Fibroblast of lung (primary cell): ENCODE data around the gene LLPH. TPM values are rescaled to one million over a fixed set of nuclear protein-coding genes. Genes with fewer than 3 reads are reported as not detected.

Experiments used
- DNase-seq, 2 donors: peaks; one replicate each; pipeline versions ENCODE4 v3.0.0 to v3.0.0-alpha.2; 2010; ENCODE audit warnings: low read depth in 2 of 2
- H2AFZ ChIP-seq: 2 replicates; pipeline ENCODE4 v1.5.1; 2012; ENCODE audit warnings: low read length, control low read depth, inconsistent platforms
- H3K27ac ChIP-seq: 2 replicates; pipeline ENCODE4 v1.5.1; 2011; ENCODE audit warnings: low read length, control low read depth; ENCODE audit not compliant: insufficient read depth
- H3K27me3 ChIP-seq: 2 replicates; pipeline ENCODE4 v1.5.1; 2011; ENCODE audit warnings: mild to moderate bottlenecking, low read length; ENCODE audit not compliant: control insufficient read depth, insufficient read depth
- H3K36me3 ChIP-seq: 2 replicates; pipeline ENCODE4 v1.5.1; 2011; ENCODE audit warnings: low read length; ENCODE audit not compliant: control insufficient read depth, insufficient read depth
- H3K4me1 ChIP-seq: 2 replicates; pipeline ENCODE4 v1.5.1; 2011; ENCODE audit warnings: low read length; ENCODE audit not compliant: control insufficient read depth, insufficient read depth; ENCODE audit errors: extremely low read depth
- H3K4me2 ChIP-seq: 2 replicates; pipeline ENCODE4 v1.5.1; 2011; ENCODE audit warnings: low read length, control low read depth; ENCODE audit not compliant: insufficient read depth; ENCODE audit errors: extremely low read depth
- H3K4me3 ChIP-seq, 4 experiments: fragments of 200-600 bp in 1 of 4; sonication (generic) in 1 of 4; replicated peaks in 1 of 4; 2 replicates each; pipeline ENCODE4 v1.5.1; 2011 to 2016; ENCODE audit warnings: low read length in 4 of 4, low read depth in 3 of 4, mild to moderate bottlenecking in 3 of 4, control low read depth in 2 of 4, inconsistent platforms in 1 of 4, mixed read lengths in 1 of 4; ENCODE audit not compliant: insufficient read depth in 1 of 4; ENCODE audit errors: control extremely low read depth in 1 of 4
- H3K79me2 ChIP-seq: 2 replicates; pipeline ENCODE4 v1.5.1; 2012; ENCODE audit warnings: mild to moderate bottlenecking, low read length, inconsistent platforms; ENCODE audit not compliant: control insufficient read depth, insufficient read depth
- H3K9ac ChIP-seq: 2 replicates; pipeline ENCODE4 v1.5.1; 2011; ENCODE audit warnings: mild to moderate bottlenecking, low read length, control low read depth; ENCODE audit not compliant: insufficient read depth
- H3K9me3 ChIP-seq: 2 replicates; pipeline ENCODE4 v1.5.1; 2012; ENCODE audit warnings: low read depth, low read length; ENCODE audit not compliant: control insufficient read depth, insufficient read depth
- H4K20me1 ChIP-seq: 2 replicates; pipeline ENCODE4 v1.5.1; 2011; ENCODE audit warnings: low read length; ENCODE audit not compliant: control insufficient read depth, insufficient read depth; ENCODE audit errors: extremely low read depth
- CTCF ChIP-seq, 2 donors: IDR thresholded peaks in 1 of 2; conservative IDR thresholded peaks in 1 of 2; 1 replicate in 1 of 2; 2 replicates in 1 of 2; pipeline ENCODE4 v1.5.1; 2011 to 2012; ENCODE audit warnings: low read length in 2 of 2, control low read depth in 1 of 2, inconsistent platforms in 1 of 2, low read depth in 1 of 2, mild to moderate bottlenecking in 1 of 2
- EZH2 ChIP-seq: IDR thresholded peaks from 2 replicates; pipeline ENCODE4 v1.5.1; 2012; ENCODE audit warnings: low read length, control low read depth, mild to moderate bottlenecking; ENCODE audit errors: missing control alignments
- polyA plus RNA-seq, 2 donors: library from polyadenylated mRNA; depleted of rRNA in 1 of 2; stranded (reverse) in 1 of 2; unstranded in 1 of 2; fragments of >200 nt; gene quantifications; 2 replicates each; pipeline ENCODE4 v1.2.1, GENCODE V29; 2011 to 2012; ENCODE audit warnings: missing spikeins in 1 of 2
- total RNA-seq: library from RNA; depleted of rRNA; stranded (reverse); fragments of >200 nt; gene quantifications from 2 replicates; pipeline ENCODE4 v1.2.1, GENCODE V29; 2014

LLPH gene
- total and polyA plus RNA-seq, 2 donors (not counting 1 experiment from before 2014, with no cell fraction given) = 5.8 to 30.5 TPM

DNA sequence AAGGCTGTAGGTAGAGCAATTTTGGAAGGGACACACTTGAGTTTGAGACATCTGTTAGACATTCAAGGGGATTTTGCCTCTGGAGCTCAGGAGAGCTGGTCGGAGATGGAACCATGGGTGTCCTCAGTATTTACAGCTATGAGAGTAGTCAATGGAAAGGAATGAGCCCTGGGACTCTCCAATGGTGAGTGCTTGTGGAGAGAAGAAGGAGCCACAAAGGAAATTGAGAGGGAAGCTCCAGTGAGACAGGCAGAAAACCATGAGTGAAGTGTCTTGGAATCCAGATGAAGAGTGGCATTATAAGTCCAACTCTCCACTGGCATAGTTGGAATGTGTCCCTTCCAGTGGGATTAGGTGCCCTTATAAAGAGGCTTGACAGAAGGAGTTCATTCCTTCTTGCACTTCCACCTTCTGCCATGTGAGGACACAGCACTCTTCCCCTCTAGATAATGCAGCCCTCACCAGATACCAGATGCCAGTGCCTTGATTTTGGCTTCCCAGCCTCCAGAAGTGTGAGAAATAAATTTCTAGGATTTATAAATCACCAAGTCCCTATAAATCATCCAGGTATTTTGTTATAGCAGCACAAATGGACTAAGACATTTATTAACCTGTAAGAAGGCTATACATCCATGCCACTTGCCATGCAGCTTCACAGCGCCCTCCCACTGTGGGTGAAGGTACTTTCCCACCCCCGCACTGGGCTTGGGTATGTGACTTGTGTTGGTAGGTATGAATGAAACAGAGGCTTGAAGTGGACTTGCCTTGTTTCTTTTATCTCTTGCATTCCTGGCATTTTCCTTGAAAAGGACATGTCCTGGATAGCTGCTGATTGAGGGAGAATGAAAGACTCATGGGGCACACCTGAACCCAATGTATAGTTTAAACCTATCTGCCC is 27.3 kb downstream of the LLPH start:
- H3K9ac ChIP-seq = no peak overlapping the region

GRCh38 chr12:66092559-66093269 is 37.8 kb downstream of the LLPH start:
- Histone ChIP-seq H3K36me3 (no peaks in the 10 kb centered on the region), H3K9me3 (no peaks in the 10 kb centered on the region), H3K4me2 (no peak overlapping the region), H3K27me3 (no peaks in the 10 kb centered on the region), H3K9ac (no peak overlapping the region), H3K4me1 (peaks cover 3% of the 10 kb centered on the region), H4K20me1 (no peaks in the 10 kb centered on the region), H3K27ac (no peak overlapping the region), H3K4me3 (no peak overlapping the region), H3K79me2 (no peaks in the 10 kb centered on the region), H2AFZ (no peak overlapping the region)
- TF ChIP-seq EZH2 = no peak
- no peak for TF ChIP-seq CTCF (conservative IDR thresholded peaks at IDR 0.05 in 1 of 2, IDR thresholded peaks at IDR 0.05 in 1 of 2; ENCODE audit: low read depth in 1 of 2, low read length in 2 of 2)
- DNase-seq = peak; percentile 19 to 31

More for the DNA sequence above, 27.3 kb downstream of the LLPH start:
- TF ChIP-seq EZH2 (no peak), CTCF (conservative IDR thresholded peaks at IDR 0.05 in 1 of 2, IDR thresholded peaks at IDR 0.05 in 1 of 2; ENCODE audit: low read depth in 1 of 2, low read length in 2 of 2) (peak; percentile 7 to 13)
- H3K4me3 ChIP-seq = no peak overlapping the region
- peaks cover 4% of the 10 kb centered on the region for H3K4me1 ChIP-seq
- no peaks in the 10 kb centered on the region for H3K27me3 ChIP-seq
- H3K4me2 ChIP-seq = no peak overlapping the region
- H4K20me1 ChIP-seq = no peaks in the 10 kb centered on the region
- no peak overlapping the region for H2AFZ ChIP-seq
- no peaks in the 10 kb centered on the region for H3K36me3 ChIP-seq
- no peak overlapping the region for H3K27ac ChIP-seq
- no peaks in the 10 kb centered on the region for H3K9me3 ChIP-seq
- no peaks in the 10 kb centered on the region for H3K79me2 ChIP-seq
- DNase-seq = no peak

DNA sequence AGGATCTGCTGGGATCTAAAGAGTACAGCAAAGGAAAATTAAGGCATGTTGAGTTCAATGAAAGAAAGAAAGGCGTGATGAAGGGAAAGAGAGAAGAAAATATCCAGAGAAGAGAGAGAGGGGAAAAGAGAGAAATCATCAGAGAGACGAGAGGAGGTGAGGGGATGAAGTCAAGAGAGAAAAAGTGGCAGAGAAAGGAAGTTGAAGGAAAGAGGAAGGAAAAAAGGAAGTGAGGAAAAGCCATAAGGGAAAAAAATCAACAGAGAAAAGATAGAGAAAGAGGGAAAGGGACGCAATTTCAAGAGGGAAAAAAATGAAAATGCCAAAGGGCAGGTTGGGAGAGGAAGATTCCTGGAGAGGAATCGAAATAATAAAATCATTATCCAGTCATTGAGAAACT is 40.4 kb downstream of the LLPH start:
- no peak overlapping the region for H3K27ac ChIP-seq
- H3K9me3 ChIP-seq = no peaks in the 10 kb centered on the region
- no peaks in the 10 kb centered on the region for H4K20me1 ChIP-seq
- H3K9ac ChIP-seq = no peak overlapping the region
- H3K4me3 ChIP-seq = no peak overlapping the region
- H3K27me3 ChIP-seq = no peaks in the 10 kb centered on the region
- TF ChIP-seq EZH2 (no peak), CTCF (conservative IDR thresholded peaks at IDR 0.05 in 1 of 2, IDR thresholded peaks at IDR 0.05 in 1 of 2; ENCODE audit: low read depth in 1 of 2, low read length in 2 of 2) (no peak)
- no peak for DNase-seq
- H3K4me2 ChIP-seq = no peak overlapping the region
- no peak overlapping the region for H2AFZ ChIP-seq
- H3K79me2 ChIP-seq = no peaks in the 10 kb centered on the region
- H3K4me1 ChIP-seq = peaks cover 3% of the 10 kb centered on the region
- H3K36me3 ChIP-seq = no peaks in the 10 kb centered on the region
